Left hindlimb (tissue), 1 donor: ENCODE measurements around the gene LCE1F.

Source experiments
- DNase-seq: peaks from one replicate; pipeline ENCODE4 v3.0.0-alpha.2; 2018

LCE1F gene

DNA sequence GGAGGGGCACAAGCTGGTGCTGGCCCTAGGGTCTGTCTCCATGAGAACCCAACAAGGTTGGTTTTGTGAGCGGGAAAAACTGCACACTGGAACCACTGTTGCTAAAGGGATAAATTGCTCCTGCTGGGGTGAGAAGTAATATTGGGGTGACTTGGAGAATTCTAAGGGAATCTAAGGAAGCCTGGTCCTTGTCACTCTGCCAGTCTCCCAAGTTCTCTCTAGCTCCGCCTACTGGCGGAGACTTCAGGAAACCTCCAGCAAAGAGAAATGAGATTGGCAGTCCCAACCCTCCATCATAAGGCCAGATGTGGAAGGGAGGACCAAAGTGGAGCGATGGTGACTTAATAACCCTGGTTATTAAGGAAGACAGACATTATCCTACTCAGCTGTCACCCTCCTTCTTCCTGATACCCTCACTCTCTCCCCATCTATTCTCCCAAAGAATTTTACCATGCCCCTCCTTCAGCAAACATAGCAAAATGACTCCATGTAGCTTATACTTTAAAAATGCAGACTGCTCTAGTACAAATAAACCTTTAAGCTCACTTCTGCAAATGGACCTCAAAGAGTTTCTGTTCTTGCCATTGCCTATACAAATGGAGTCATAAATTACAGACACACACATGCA is 2.7 kb downstream of the LCE1F start:
- no peak for DNase-seq

DNA sequence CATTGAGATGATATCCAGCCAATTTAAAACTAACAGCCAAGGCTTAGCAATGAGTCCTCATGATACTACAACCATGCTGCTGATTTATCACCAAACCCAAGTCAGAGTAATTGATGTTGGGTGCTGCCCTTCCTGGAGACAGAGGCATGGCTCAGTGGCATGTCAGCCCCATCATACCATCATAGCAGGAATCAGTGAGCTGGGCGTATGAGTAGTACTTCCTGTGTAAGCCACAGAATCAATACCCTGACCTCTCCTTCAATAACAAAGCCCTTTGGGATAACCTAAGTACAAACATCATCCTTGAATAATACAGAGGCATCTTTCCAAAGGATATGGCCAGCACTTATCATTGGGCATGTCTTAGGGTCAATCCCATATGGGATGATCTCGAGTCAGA is 8.2 kb downstream of the LCE1F start:
- no peak for DNase-seq

DNA sequence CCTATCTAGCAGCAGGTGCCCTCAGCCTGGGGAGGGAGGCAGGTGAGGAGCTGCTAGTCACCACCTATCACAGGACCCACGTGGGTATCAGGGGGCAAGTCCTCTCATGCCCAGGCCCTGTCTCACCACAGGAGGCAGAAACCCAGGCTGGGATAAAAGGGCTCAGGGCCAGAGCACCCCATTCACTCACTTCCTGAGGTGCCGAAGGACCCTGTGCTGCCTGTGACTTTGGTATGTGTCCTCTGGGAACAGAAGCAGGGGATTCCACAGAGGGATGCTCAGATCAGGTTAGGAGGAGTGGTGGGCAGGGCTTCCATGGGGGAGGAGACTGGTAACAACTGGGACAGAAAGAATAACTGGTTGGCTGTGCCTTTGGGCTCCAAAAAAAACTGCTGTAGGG is 11.1 kb downstream of the LCE1F start, which contains the start of gene LCE1E:
Gene LCE1E (plus strand): TSS at position 181 of the 400 bp plus-strand sequence. CDS start 1,043 bp downstream, outside the sequence.
- DNase-seq = no peak

DNA sequence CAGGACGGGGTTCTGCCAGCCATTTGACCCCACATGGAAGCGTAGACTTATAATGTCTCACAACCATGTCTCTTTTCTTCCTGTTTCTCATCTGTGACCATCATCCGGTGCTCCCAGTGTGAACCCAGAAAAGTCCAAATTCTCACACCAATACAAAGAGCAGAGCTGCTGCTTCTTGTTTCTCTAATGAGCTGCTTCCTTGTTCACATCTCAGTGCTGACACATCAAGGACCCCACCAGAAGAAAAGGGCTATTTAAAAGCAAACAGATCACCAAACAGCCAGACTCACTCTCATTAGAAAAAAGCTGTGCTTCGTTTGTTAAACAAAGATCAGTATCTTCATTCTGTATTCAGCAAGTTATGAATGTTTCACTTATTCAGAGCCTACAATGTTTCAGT is 20.7 kb downstream of the LCE1F start:
- no peak for DNase-seq

DNA sequence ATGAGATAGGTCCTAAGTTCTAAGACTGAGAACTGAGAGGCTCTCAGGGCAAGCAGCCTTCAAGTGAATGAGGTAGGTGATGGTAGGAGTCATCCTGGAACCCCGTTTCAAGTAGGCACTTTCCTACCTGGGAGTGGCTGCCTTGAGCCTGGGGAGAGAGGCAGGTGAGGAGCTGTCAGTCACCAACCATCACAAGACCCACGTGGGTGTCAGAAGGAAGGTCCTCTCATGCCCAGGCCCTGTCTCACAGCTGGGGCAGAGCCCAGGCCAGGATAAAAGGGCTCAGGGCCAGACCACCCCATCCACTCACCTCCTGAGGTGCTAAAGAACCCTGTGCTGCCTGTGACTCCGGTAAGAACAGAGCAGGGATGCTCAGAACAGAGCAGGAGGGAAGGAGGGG is 21.5 kb downstream of the LCE1F start, which contains the start of gene LCE1D:
Gene LCE1D (plus strand): TSS at position 301 of the 400 bp plus-strand sequence. CDS start 1,074 bp downstream, outside the sequence.
- no peak for DNase-seq

DNA sequence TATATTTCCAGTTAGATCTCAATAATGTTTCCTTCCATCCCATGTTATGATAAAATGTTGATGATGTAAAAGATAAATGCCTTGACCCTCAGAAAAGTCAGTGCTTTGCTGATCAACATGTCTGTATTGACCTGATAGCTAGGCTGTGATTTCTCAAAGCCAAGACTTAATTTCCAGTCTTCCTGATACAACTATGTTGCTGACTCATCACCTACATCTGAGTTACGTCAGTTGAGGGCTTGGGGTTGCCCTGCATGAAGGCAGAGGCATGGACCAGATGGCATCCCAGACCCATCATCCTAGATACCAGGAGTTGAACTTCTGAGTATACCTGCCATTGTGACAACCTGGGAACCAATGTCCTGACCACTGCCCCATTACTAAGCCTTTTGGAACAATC is 26.4 kb downstream of the LCE1F start:
- no peak for DNase-seq

DNA sequence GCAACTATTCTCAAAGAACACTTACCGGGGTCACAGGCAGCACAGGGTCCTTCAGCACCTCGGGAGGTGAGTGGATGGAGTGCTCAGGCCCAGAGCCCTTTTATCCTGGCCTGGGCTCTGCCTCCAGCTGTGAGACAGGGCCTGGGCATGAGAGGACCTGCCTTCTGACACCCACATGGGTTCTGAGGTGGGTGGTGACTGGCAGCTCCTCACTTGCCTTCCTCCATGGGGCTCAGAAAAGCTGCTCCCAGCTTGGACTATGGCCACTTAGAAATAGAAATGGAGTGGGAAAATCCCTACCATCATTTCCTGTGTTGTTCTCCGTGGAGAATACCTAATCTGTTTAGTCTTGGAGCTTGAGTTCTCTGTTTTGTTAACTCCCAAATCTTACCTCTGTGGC is 31.6 kb downstream of the LCE1F start, which contains the start of gene LCE1C:
Gene LCE1C (minus strand): TSS at position 76 of the 400 bp plus-strand sequence. CDS start 1,173 bp downstream, outside the sequence.
- no peak for DNase-seq

DNA sequence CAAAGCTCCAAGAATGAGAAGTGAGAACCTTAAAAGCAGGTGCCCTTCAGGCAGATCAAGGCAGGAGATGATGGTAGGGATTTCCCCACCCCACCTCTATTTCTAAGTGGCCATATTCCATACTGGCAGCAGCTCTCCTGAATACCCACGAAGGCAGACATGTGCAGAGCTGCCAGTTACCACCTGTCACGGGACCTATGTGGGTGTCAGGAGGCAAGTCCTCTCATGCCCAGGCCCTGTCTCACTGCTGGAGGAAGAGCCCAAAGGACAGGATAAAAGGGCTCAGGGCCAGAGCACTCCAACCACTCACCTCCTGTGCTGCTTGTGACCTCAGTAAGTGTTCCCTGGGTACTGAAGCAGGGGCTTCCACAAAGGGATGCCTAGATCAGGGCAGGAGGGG is 36.1 kb downstream of the LCE1F start:
- no peak for DNase-seq

DNA sequence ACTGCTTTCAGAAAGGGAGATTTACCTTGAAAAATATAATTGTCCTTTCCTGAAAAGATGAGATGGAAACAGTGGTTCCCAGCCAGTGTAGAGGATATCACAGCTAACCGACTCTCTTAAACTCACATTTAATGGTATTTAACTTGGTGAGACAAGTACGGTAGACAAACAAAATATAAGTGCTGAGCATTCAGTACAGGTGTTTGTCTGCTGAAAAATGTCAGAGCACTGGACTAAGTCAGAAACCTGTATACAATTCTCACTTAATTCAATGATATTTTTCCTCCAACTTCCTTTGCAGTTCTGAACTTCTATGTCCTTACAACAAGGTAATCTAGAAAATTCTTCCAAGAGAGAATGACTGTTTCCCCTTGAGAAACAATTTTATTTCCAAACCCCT is 36.7 kb downstream of the LCE1F start, which contains the start of gene LCE1B:
Gene LCE1B (plus strand): TSS at position 301 of the 400 bp plus-strand sequence. CDS start 476 bp downstream, outside the sequence.
- DNase-seq = no peak

DNA sequence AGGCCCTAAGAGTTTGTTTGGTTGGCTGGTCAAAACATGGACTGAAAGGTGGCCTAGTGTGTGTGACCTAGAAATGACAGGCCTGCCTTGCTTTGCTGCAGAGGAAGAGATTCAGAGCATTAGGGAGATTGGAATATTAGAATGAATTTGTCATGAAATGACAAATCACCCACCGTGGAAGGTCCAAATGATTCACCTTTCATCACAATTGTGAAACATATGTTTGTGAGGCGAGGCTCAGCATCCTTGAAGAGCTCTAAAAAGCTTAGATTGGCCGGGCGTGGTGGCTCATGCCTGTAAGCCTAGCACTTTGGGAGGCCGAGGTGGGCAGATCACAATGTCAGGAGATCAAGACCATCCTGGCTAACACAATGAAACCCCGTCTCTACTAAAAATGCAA is 42.4 kb downstream of the LCE1F start:
- DNase-seq = no peak

DNA sequence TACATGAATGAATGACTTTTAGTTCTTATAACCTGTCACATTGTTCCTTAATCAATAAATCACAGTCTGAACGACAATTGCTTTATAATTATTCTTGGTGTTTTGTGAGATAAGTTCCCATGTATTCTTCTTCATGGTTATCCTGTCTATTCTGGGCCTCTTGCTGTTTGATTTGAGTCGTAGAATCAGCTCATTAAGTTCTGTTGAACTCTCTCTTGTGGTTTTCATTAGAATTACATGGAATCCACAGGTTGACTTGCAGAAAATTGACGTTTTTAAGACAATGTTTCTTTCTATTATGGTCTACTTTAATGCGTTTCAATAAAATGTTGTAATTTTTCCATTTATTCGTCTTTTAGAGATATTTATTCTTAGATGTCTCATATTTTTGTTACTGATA is 48.4 kb downstream of the LCE1F start:
- DNase-seq = no peak

DNA sequence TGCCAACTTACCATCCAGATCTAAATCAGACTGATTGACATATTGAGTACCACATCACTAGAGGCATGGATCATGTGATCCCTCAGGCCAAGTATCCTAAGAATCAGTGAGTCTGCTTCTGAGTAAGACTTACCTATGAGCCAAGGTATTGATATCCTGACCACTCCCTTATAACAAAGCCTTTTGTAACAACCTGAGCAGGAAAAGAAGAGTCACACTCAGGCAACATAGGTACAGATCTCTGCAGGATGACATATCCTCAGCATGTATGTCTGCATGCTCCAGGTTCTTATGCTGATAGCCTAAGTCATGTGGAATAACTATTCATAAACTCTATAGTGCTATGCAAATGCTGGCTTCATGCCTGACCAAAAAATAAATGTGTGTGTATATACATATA is 50.0 kb downstream of the LCE1F start:
- no peak for DNase-seq
